Parathyroid adenoma (tissue), 2 donors: ENCODE measurements around the gene HLA-DQB1.

Experiments used
- H2AFZ ChIP-seq: fragments of 300-600 bp; sonication (generic); one replicate; pipeline ENCODE4 v1.7.0; 2017; ENCODE audit warnings: antibody characterized with exemption, mild to moderate bottlenecking
- H3K27ac ChIP-seq: fragments of 300-600 bp; sonication (generic); one replicate; pipeline ENCODE4 v1.7.0; 2017
- H3K27me3 ChIP-seq: fragments of 300-600 bp; sonication (generic); one replicate; pipeline ENCODE4 v1.7.0; 2017; ENCODE audit warnings: low read length; ENCODE audit not compliant: control insufficient read depth, insufficient read depth
- H3K36me3 ChIP-seq: fragments of 300-600 bp; sonication (generic); one replicate; pipeline ENCODE4 v1.7.0; 2017; ENCODE audit warnings: low read length; ENCODE audit not compliant: control insufficient read depth, insufficient read depth
- H3K4me1 ChIP-seq: fragments of 300-600 bp; sonication (generic); one replicate; pipeline ENCODE4 v1.7.0; 2017; ENCODE audit warnings: control low read depth
- H3K4me2 ChIP-seq: fragments of 300-600 bp; sonication (generic); one replicate; pipeline ENCODE4 v1.7.0; 2017; ENCODE audit warnings: low read length
- H3K4me3 ChIP-seq: fragments of 300-600 bp; sonication (generic); one replicate; pipeline ENCODE4 v1.7.0; 2017; ENCODE audit warnings: low read depth, low read length
- H3K79me2 ChIP-seq: fragments of 300-600 bp; sonication (generic); one replicate; pipeline ENCODE4 v1.7.0; 2017; ENCODE audit warnings: control low read depth
- H3K9ac ChIP-seq: fragments of 300-600 bp; sonication (generic); one replicate; pipeline ENCODE4 v1.7.0; 2017; ENCODE audit warnings: mild to moderate bottlenecking
- H3K9me3 ChIP-seq: fragments of 300-600 bp; sonication (generic); one replicate; pipeline ENCODE4 v1.7.0; 2017; ENCODE audit warnings: low read length; ENCODE audit not compliant: control insufficient read depth
- CTCF ChIP-seq: fragments of 300-600 bp; sonication (generic); IDR thresholded peaks from one replicate; pipeline ENCODE4 v1.7.0; 2017; ENCODE audit warnings: antibody characterized with exemption, mild to moderate bottlenecking
- donor health status: primary hyperparathyroidism.

The HLA-DQB1 gene

GRCh38 chr6:32622545-32623401 is 43.7 kb downstream of the HLA-DQB1 start:
- Histone ChIP-seq H3K9me3 (no peaks in the 10 kb centered on the region), H3K4me1 (no peaks in the 10 kb centered on the region), H3K79me2 (no peaks in the 10 kb centered on the region), H3K36me3 (no peaks in the 10 kb centered on the region), H3K4me2 (no peak overlapping the region), H3K27me3 (no peaks in the 10 kb centered on the region), H2AFZ (no peak overlapping the region), H3K9ac (no peak overlapping the region), H3K4me3 (no peak overlapping the region), H3K27ac (no peak overlapping the region)
- TF ChIP-seq CTCF = peak; percentile 57

- TF ChIP-seq CTCF = no peak
- Histone ChIP-seq H3K9ac (no peak overlapping the region), H3K9me3 (no peaks in the 10 kb centered on the region), H3K4me2 (no peak overlapping the region), H3K4me1 (no peaks in the 10 kb centered on the region), H3K36me3 (no peaks in the 10 kb centered on the region), H2AFZ (no peak overlapping the region), H3K79me2 (no peaks in the 10 kb centered on the region), H3K4me3 (no peak overlapping the region), H3K27ac (no peak overlapping the region), H3K27me3 (no peaks in the 10 kb centered on the region)
Observed at GRCh38 chr6:32621372-32621771, 45.1 kb downstream of the HLA-DQB1 start.

GRCh38 chr6:32617751-32618150 is 48.7 kb downstream of the HLA-DQB1 start:
- no peaks in the 10 kb centered on the region for H3K4me1 ChIP-seq
- H3K9ac ChIP-seq = no peak overlapping the region
- H3K27me3 ChIP-seq = no peaks in the 10 kb centered on the region
- no peaks in the 10 kb centered on the region for H3K79me2 ChIP-seq
- TF ChIP-seq CTCF = no peak
- no peaks in the 10 kb centered on the region for H3K9me3 ChIP-seq
- H3K27ac ChIP-seq = no peak overlapping the region
- no peak overlapping the region for H3K4me3 ChIP-seq
- H3K36me3 ChIP-seq = no peaks in the 10 kb centered on the region
- H2AFZ ChIP-seq = no peak overlapping the region
- H3K4me2 ChIP-seq = no peak overlapping the region

- Histone ChIP-seq H3K27me3 (no peaks in the 10 kb centered on the region), H3K79me2 (no peaks in the 10 kb centered on the region), H3K9me3 (no peaks in the 10 kb centered on the region), H3K36me3 (no peaks in the 10 kb centered on the region), H3K4me1 (no peaks in the 10 kb centered on the region), H3K27ac (no peak overlapping the region), H3K9ac (no peak overlapping the region), H3K4me3 (no peak overlapping the region), H2AFZ (no peak overlapping the region), H3K4me2 (no peak overlapping the region)
- TF ChIP-seq CTCF = no peak
Observed at GRCh38 chr6:32615885-32616532, 50.4 kb downstream of the HLA-DQB1 start.
